ENCODE results near the gene TMEM187. TPM values are rescaled to one million over a fixed set of nuclear protein-coding genes. Genes with fewer than 3 reads are reported as not detected.

Gene TMEM187
- total and polyA plus RNA-seq, 2 donors (not counting 1 experiment from before 2014, with no cell fraction given): 5.5 to 6.4 TPM

- intact Hi-C loops (cut with micrococcal nuclease): no loop called here
- H3K4me3 Mint-ChIP-seq: no peak overlapping the region
- Histone ChIP-seq H3K9me3 (ENCODE audit: control extremely low read depth in 1 of 3, control insufficient read depth in 2 of 3, insufficient read depth in 1 of 3, low read length in 2 of 3) (no peaks in the 10 kb centered on the region), H2AFZ (ENCODE audit: insufficient read depth, low read depth, low read length, poor library complexity, severe bottlenecking) (no peak overlapping the region), H3K27me3 (replicated peaks in 1 of 4; ENCODE audit: control extremely low read depth in 1 of 4, control insufficient read depth in 3 of 4, insufficient read depth in 4 of 4, low read length in 3 of 4) (no peaks in the 10 kb centered on the region), H4K20me1 (ENCODE audit: control insufficient read depth, insufficient read depth, low read length, poor library complexity, severe bottlenecking) (no peaks in the 10 kb centered on the region), H3K4me2 (replicated peaks; ENCODE audit: low read depth, low read length, poor library complexity, severe bottlenecking) (no peak overlapping the region), H3K9ac (ENCODE audit: low read length) (no peak overlapping the region), H3K79me2 (ENCODE audit: control insufficient read depth, insufficient read depth, low read length) (peaks cover 14% of the 10 kb centered on the region), H3K36me3 (replicated peaks in 1 of 2; ENCODE audit: control extremely low read depth in 1 of 2, control insufficient read depth in 1 of 2, extremely low read depth in 1 of 2, insufficient read depth in 2 of 2, low read length in 1 of 2) (peaks cover 0 to 23% of the 10 kb centered on the region in 2 experiments), H3K4me1 (ENCODE audit: control insufficient read depth in 2 of 2, insufficient read depth in 2 of 2, low read length in 2 of 2) (peaks cover 12 to 45% of the 10 kb centered on the region in 2 donors), H3K4me3 (ENCODE audit: control extremely low read depth in 1 of 5, extremely low read depth in 1 of 5, insufficient read depth in 1 of 5, low read depth in 2 of 5, low read length in 4 of 5) (no peak overlapping the region), H3K27ac (ENCODE audit: low read length in 2 of 2) (no peak overlapping the region)
- H3K27ac Mint-ChIP-seq: peak overlapping the region; percentile 26
- H3K27me3 Mint-ChIP-seq: no peaks in the 10 kb centered on the region
- DNase-seq: no peak
- peaks cover 17% of the 10 kb centered on the region for H3K4me1 Mint-ChIP-seq
- ChIA-PET CTCF (interaction anchor here (0.7 to 15.4 kb wide), 14 partner anchors 10 to 1003 kb away, joined by 3 to 325 read pairs (median 4); partner anchors contain the start of genes ARHGAP4, IDH3G, NAA10 and PLXNB3), POLR2A (interaction anchor here (1.0 to 5.8 kb wide), 2 partner anchors 20 to 25 kb away, joined by 4 to 58 read pairs; partner anchors contain the start of gene ARHGAP4)
- TF ChIP-seq EZH2 (IDR thresholded peaks at IDR 0.05; ENCODE audit: borderline replicate concordance, insufficient read depth, low read depth, low read length, poor library complexity, severe bottlenecking) (no peak), CTCF (IDR thresholded peaks at IDR 0.05) (no peak)
- 98% methylated on average over 6 of the region's 24 CpGs for WGBS (ENCODE audit: insufficient coverage)
- H3K9me3 Mint-ChIP-seq (ENCODE audit: insufficient read depth): no peaks in the 10 kb centered on the region
- ATAC-seq (ENCODE audit: low read depth): no peak
Measured at GRCh38 chrX:153945956-153946943, 26.3 kb upstream of the TMEM187 start.
